ENCODE data around the gene OTOG.

OTOG gene

DNA sequence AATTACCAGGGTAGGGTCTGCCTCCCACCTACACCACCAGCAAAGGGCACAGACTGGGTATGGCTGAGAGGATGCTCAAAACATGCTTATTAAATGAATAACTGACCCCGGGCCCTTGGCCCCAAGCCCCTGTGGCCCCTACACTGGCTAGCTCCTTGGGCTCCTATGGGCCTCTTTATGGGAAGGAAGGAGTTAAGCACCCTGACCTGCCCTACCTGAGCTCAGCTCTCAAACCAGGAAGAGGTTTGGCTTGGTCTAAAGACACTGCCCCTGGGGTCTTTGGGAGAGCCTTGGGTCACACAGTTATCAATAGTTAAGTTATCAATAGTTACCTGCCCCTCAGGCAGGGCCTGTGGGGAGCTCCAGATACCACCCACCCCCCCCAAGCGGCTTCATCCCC, 4.0 kb upstream of the OTOG start:
- Histone ChIP-seq H3K79me2 (ENCODE audit: insufficient read depth, low read length) (no peaks in the 10 kb centered on the region), H3K9me3 (ENCODE audit: insufficient read depth, low read length) (no peaks in the 10 kb centered on the region), H3K9me2 (replicated peaks; ENCODE audit: insufficient read depth, low read length) (no peaks in the 10 kb centered on the region), H3K36me3 (ENCODE audit: low read length) (no peaks in the 10 kb centered on the region), H3K27me3 (ENCODE audit: low read length) (no peaks in the 10 kb centered on the region), H3K27ac (ENCODE audit: low read depth, low read length) (no peak overlapping the region), H3F3A (ENCODE audit: insufficient read depth) (no peaks in the 10 kb centered on the region), H3K4me3 (ENCODE audit: insufficient read depth, low read length, poor library complexity, severe bottlenecking) (no peak overlapping the region), H3K4me2 (ENCODE audit: low read depth, low read length, poor library complexity, severe bottlenecking) (no peak overlapping the region), H2AFZ (ENCODE audit: low read depth, low read length, severe bottlenecking) (no peak overlapping the region), H4K20me1 (ENCODE audit: low read depth, low read length) (no peaks in the 10 kb centered on the region), H3K9ac (ENCODE audit: low read length) (no peak overlapping the region)
- TF ChIP-seq EZH2phosphoT487 (conservative IDR thresholded peaks at IDR 0.05; ENCODE audit: low read length) = no peak
- TF ChIP-seq, protein P1, sequence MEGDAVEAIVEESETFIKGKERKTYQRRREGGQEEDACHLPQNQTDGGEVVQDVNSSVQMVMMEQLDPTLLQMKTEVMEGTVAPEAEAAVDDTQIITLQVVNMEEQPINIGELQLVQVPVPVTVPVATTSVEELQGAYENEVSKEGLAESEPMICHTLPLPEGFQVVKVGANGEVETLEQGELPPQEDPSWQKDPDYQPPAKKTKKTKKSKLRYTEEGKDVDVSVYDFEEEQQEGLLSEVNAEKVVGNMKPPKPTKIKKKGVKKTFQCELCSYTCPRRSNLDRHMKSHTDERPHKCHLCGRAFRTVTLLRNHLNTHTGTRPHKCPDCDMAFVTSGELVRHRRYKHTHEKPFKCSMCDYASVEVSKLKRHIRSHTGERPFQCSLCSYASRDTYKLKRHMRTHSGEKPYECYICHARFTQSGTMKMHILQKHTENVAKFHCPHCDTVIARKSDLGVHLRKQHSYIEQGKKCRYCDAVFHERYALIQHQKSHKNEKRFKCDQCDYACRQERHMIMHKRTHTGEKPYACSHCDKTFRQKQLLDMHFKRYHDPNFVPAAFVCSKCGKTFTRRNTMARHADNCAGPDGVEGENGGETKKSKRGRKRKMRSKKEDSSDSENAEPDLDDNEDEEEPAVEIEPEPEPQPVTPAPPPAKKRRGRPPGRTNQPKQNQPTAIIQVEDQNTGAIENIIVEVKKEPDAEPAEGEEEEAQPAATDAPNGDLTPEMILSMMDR (IDR thresholded peaks at IDR 0.05; ENCODE audit: insufficient read depth, low read length, poor library complexity, severe bottlenecking) = no peak

DNA sequence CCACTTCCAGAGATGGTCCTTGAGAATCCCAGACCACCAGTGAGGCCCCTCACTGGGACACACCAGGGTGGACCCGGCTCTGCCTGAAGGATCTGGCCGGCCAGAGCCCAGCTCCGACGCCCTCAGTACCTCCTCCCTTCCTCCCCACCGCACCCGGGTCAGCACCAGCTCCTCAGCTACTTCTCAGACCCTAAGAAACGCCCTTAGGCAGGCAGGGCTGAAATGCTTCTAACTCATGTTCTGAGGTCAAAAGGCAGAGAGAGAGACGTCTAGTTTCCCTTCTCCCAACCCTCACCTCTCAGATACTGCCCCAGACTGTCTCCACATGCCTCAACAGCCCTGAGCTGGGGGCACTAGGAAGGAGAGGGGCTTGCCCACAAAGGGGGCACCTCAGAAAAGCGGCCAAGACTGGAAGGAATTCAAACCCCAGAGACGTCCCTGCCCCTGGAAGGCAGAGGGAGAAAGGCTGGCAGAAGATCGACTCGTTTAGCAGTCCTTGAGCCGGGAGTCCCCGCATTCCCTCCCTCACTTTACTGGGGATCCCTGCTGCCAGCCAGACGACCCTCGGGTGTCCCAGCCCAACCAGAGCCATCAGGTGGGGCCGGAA, 3.4 kb upstream of the OTOG start:
- H3F3A ChIP-seq (ENCODE audit: insufficient read depth) = no peaks in the 10 kb centered on the region
- H3K27ac ChIP-seq (ENCODE audit: low read depth, low read length) = no peak overlapping the region
- H3K9me3 ChIP-seq (ENCODE audit: insufficient read depth, low read length) = no peaks in the 10 kb centered on the region
- H3K36me3 ChIP-seq (ENCODE audit: low read length) = no peaks in the 10 kb centered on the region
- TF ChIP-seq, protein P1 (IDR thresholded peaks at IDR 0.05; ENCODE audit: insufficient read depth, low read length, poor library complexity, severe bottlenecking) = no peak
- no peak for TF ChIP-seq EZH2phosphoT487 (conservative IDR thresholded peaks at IDR 0.05; ENCODE audit: low read length)
- no peak overlapping the region for H2AFZ ChIP-seq (ENCODE audit: low read depth, low read length, severe bottlenecking)
- no peaks in the 10 kb centered on the region for H3K27me3 ChIP-seq (ENCODE audit: low read length)
- no peaks in the 10 kb centered on the region for H4K20me1 ChIP-seq (ENCODE audit: low read depth, low read length)
- H3K9me2 ChIP-seq (replicated peaks; ENCODE audit: insufficient read depth, low read length) = no peaks in the 10 kb centered on the region
- H3K9ac ChIP-seq (ENCODE audit: low read length) = no peak overlapping the region
- H3K4me3 ChIP-seq (ENCODE audit: insufficient read depth, low read length, poor library complexity, severe bottlenecking) = no peak overlapping the region
- no peaks in the 10 kb centered on the region for H3K79me2 ChIP-seq (ENCODE audit: insufficient read depth, low read length)
- no peak overlapping the region for H3K4me2 ChIP-seq (ENCODE audit: low read depth, low read length, poor library complexity, severe bottlenecking)

DNA sequence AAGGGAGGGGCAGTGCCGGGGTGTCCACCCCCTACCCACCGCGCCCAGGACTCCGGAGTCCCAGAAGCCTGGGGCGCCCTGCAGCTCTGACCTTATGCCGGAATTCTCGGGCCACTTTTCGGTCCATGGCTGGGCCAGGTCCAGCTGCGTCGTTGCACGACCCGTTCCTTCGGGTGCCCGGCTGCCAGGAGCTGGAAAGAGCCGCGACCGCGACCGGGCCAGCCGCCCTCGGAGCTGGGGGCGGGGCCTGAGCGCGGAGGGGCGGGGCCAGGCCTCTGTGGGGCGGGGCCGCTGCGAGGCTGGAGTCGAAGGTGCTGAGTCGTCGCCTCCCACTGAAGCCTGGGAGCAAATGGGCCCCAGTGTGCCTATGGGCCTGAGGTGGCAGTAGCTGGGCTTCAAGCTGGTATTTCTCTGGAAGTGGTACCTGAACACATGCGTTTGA, 2.9 kb upstream of the OTOG start, which contains the start of gene USH1C:
Gene USH1C (minus strand): TSS at position 236 of the 442 bp plus-strand sequence. CDS start 109 bp downstream, at position 127.
- Histone ChIP-seq H3K4me2 (ENCODE audit: low read depth, low read length, poor library complexity, severe bottlenecking) (no peak within 1 kb of the TSS), H3K36me3 (ENCODE audit: low read length) (no peaks in the 10 kb centered on the region), H3K9me2 (replicated peaks; ENCODE audit: insufficient read depth, low read length) (no peaks in the 10 kb centered on the region), H3F3A (ENCODE audit: insufficient read depth) (no peaks in the 10 kb centered on the region), H3K4me3 (ENCODE audit: insufficient read depth, low read length, poor library complexity, severe bottlenecking) (no peak within 1 kb of the TSS), H4K20me1 (ENCODE audit: low read depth, low read length) (no peaks in the 10 kb centered on the region), H2AFZ (ENCODE audit: low read depth, low read length, severe bottlenecking) (no peak within 1 kb of the TSS), H3K79me2 (ENCODE audit: insufficient read depth, low read length) (no peaks in the 10 kb centered on the region), H3K9ac (ENCODE audit: low read length) (no peak within 1 kb of the TSS), H3K27me3 (ENCODE audit: low read length) (no peaks in the 10 kb centered on the region), H3K27ac (ENCODE audit: low read depth, low read length) (no peak within 1 kb of the TSS), H3K9me3 (ENCODE audit: insufficient read depth, low read length) (no peaks in the 10 kb centered on the region)
- TF ChIP-seq EZH2phosphoT487 (conservative IDR thresholded peaks at IDR 0.05; ENCODE audit: low read length) = no peak
- TF ChIP-seq, protein P1 (IDR thresholded peaks at IDR 0.05; ENCODE audit: insufficient read depth, low read length, poor library complexity, severe bottlenecking) = no peak

Measured in SU-DHL-6 (cell line).